Hematopoietic multipotent progenitor cell treated with erythropoietin and hydrocortisone succinate and interleukin-3 and kit ligand, for 17 days (in vitro differentiated cells): ENCODE data around the gene ZNF773.
"Not testable (repeated sequence)": the region's sequence is repeated elsewhere in the genome, so short reads cannot be mapped to it uniquely, and the experiment has no call there.

Experiments used
- DNase-seq: peaks from one replicate; pipeline ENCODE4 v3.0.0-alpha.2; 2015; ENCODE audit warnings: low spot score

The ZNF773 gene

DNA sequence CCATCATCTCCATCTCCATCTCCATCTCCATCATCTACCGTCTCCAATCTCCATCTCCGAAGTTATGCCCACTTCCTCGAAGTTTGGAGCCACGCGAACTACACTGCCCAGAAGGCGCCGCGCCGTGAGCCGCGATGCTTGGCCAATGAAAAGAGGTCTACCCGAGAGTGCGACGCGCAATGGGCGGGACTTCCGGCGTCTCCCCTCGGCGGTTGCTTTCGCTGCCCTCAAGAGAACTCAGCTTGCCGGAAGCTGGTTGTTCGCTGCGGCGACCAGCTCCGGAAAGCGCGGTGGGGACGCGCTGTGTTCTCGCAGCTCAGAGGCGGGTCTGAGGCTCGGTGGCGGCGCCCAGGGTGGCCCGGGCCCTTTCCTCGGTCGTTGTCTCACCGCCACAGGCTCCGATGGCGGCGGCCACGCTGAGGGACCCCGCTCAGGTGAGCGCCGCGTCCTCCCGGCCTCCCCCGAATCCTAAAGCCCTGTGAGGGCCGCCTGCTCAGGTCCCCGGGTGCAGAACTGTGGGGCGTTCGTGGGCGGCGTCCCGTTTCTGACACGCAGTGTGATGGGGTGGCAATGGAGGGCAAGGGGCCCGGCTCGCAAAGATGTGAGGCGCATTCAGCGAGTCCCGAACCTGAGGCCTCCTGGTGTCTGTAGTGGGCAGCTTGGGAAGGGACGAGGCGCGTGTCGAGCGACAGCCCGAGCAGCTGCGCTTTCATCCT, at the start of gene ZNF773:
Gene ZNF773 (plus strand): TSS at position 259 of the 716 bp plus-strand sequence. CDS start 143 bp downstream, at position 402.
- peak; percentile 76 for DNase-seq

GRCh38 chr19:57452307-57452706, 47.4 kb upstream of the ZNF773 start:
- DNase-seq: no peak

DNA sequence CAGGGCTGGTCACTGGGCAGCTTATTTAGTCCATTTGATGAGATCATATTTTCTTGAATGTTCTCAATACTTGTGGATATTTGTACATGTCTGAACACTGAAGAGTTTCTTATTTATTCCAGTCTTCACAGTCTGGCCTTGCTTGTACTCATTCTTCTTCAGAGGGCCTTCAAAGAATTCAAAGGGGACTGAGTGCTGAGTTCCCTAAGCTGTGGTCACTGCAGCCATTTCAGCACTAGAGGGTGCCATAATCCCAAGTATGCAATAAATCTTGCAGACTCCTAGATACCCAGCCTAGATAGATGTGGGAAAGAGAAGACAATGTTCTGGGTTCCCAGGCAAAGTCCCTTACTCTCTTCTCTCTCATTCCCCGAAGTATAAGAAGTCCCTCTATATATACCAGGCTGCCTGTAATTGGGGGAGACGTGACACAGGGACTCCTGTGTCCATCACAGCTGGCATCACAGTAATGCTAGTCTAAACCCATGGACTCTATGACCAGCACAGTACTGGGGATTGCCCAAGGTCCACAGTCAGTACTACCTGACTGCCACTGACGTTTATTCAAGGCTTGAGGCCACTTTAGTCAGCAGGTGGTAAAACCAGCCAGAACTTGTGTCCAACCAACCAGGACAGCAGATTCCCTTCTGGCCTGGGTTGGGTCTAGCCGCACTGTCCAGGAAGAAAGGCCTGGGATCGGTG, 33.9 kb upstream of the ZNF773 start:
- peak; percentile 20 for DNase-seq

DNA sequence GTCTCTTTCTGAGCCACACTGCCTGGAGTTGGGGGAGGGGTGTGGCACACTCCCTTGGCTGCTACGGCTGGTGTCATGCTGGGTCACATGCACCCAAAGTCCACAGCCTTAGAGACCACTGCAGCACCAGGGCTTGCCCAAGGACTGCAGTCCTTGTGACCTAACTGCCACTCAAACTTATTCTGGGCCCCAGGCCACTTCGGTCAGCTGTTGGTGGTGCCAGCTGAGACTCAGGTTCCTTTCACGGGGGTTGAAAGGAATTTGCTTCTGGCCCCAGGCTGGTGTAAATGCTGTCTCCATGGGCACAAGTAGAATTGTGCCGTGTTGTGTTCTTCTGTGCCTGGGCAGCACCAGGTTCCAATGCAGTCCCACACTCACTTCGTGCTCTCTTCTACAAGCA, 33.2 kb upstream of the ZNF773 start:
- DNase-seq: no peak

DNA sequence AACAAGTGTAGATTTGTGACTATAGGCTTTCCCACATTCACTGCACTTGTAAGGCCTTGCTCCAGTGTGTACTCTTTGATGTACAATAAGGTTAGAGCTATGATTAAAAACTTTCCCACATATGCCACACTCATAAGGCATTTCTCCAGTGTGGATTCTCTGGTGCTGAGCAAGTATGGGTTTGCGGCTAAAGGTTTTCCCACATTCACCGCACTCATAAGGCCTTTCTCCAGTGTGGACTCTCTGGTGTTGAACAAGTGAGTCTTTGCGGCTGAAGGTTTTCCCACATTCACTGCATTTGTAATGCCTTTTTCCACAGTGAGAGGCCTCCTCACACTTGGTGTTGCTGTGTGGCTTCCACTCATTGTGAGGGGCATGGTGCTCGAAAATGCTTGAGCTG, 26.1 kb upstream of the ZNF773 start:
- DNase-seq: no peak

GRCh38 chr19:57477191-57478008, 22.3 kb upstream of the ZNF773 start, which contains the start of gene ZNF772:
Gene ZNF772, minus strand, starts transcription at chr19:57477566. Its CDS starts 257 bp downstream, at chr19:57477309.
- peak; percentile 80 for DNase-seq

GRCh38 chr19:57487477-57488298, 12.1 kb upstream of the ZNF773 start, which contains the start of gene ZNF419:
Gene ZNF419, plus strand, starts transcription at chr19:57487750. Its CDS starts 201 bp downstream, at chr19:57487951.
- peak; percentile 82 for DNase-seq

- DNase-seq: not testable (repeated sequence)
Observed at GRCh38 chr19:57488299-57488644, 11.5 kb upstream of the ZNF773 start.

- not testable (repeated sequence) for DNase-seq
Observed at GRCh38 chr19:57499332-57499679, 432 bp upstream of the ZNF773 start.

GRCh38 chr19:57500400-57500799, 662 bp downstream of the ZNF773 start:
- not testable (repeated sequence) for DNase-seq

GRCh38 chr19:57506163-57506562, 6.4 kb downstream of the ZNF773 start:
- no peak for DNase-seq

DNA sequence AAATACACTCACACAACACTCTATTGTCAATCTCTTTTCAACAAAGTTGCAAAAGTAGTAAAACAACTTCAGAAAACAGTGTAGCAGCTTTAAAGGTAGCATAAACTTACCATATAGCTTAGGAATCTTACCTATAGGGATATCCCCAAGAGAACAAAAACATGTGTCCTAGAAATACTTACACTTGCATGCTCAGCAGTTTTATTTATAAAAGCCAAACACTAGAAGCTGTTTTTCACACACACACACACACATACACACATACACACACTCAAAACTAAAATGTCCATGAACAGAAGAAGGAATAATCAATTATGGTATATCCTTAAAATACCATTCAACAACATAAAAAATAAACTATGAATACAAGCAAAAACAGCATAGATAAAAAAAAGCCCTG, 11.7 kb downstream of the ZNF773 start:
- DNase-seq: no peak

- DNase-seq: no peak
Observed at GRCh38 chr19:57512845-57513244, 13.1 kb downstream of the ZNF773 start.

GRCh38 chr19:57515255-57515654, 15.5 kb downstream of the ZNF773 start:
- no peak for DNase-seq

- not testable (repeated sequence) for DNase-seq
Observed at GRCh38 chr19:57518021-57518420, 18.3 kb downstream of the ZNF773 start.

DNA sequence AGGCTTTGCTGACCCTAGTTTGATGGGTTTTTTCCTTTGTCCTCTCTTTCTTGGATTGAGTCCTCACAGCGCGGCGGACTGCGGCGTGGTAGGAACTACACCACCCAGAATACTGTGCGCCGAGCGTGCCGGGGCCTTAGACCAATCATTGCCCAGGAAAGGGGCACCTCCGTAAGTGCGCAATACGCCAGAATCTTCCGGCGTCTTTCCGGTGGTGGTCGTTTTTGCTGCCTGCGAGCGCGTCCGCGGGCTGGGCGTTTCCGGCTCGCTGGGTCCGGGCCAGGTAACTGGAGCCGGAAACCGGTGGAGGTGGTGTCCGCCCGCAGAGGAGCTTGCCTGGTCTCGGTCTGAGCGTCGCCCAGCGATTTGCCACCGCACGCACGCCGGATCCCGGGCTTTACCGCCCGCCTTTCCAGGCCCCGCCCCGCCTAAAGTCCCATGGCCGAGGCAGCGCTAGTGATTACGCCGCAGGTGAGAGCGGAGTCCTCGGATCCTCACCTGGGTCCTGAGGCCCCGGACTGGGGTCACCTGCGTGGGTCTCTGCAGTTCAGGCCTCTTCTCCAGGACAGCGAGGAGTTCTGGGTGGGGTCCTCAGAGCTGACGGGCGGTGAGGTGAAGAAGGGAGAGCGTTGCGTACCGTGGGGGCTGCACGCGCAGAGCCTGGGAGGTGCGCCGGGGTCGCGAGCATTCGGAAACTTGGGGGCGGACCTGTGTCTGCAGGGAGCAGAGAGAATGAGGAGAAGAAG, 27.6 kb downstream of the ZNF773 start, which contains the start of gene ZNF549:
Gene ZNF549 (plus strand): TSS at position 221 of the 746 bp plus-strand sequence. CDS start 218 bp downstream, at position 439.
- peak; percentile 40 for DNase-seq

- DNase-seq: no peak
Observed at GRCh38 chr19:57537953-57538547, 38.3 kb downstream of the ZNF773 start.

DNA sequence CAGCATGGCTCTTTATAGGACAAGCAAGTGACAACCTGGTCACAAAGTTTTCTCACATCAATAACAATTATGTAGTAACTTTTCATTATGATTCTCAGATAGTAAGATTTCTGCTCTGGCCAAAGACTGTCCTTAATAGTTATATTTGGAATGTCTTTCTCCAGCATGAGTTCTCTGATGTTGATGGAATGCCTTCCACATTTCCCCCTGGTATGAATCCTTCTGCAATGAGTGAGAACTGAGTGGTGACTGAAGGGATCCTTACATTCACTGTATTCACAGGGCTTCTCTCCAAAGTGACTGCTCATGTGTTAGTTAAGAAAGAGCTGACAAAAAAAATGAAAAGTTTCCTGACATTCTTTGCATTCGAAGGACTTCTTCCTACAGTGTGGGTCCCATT, 46.8 kb downstream of the ZNF773 start:
- DNase-seq: no peak

DNA sequence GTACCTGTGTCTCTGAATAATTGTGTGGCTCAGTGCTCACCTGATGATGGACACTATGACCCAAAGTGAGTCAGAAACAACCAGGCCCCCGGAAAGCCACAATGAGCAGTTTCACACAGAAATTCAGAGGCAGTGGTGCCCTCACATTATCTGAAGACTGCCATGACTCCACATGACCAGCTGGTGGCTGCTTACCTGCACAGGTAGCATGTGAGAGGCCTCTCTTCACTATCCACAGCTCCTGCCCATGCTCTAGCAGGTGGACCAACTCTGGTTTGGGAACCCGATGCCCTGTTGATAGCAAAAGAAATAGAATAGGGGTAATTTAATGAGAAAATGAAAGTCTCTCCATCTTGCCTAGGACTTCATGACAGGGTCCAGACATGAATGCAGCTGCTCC, 52.7 kb downstream of the ZNF773 start:
- DNase-seq: no peak

- no peak for DNase-seq
Observed at GRCh38 chr19:57557659-57558058, 57.9 kb downstream of the ZNF773 start.
